ENCODE measurements around the gene NLRP5. TPM values are rescaled to one million over a fixed set of nuclear protein-coding genes. Genes with fewer than 3 reads are reported as not detected.
"Not testable (repeated sequence)": the region's sequence is repeated elsewhere in the genome, so short reads cannot be mapped to it uniquely, and the experiment has no call there.

NLRP5 gene
- not detected for total RNA-seq

DNA sequence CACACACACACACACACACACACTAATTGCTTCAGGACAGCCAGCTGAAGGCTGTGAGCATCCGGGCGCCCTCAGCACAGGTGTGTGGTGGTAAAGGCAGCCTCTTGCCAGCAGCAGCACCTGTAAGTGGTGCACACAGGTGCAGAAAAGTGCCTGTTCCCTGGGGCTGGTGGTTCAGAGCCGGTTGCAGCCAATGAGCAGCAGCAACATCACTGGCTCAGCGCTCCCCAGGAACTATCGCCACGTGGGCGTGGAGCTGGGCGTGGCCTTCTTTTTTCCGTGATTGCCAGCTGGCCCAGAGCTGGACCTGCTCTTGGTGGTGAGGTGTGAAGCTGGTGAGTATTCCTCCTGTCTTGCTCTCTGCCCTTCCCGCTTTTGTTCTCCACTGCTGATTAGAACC, at the start of gene NLRP5:
Gene NLRP5, plus strand, starts transcription at position 289 of the 400 bp plus-strand sequence.
- DNase-seq: no peak

GRCh38 chr19:55939206-55939605, 47.4 kb upstream of the NLRP5 start:
- no peak for DNase-seq

GRCh38 chr19:55940306-55940705, 46.3 kb upstream of the NLRP5 start:
- no peak for DNase-seq

- no peak for DNase-seq
Observed at GRCh38 chr19:55947532-55947931, 39.0 kb upstream of the NLRP5 start, which contains the start of gene NLRP8. TSS of gene NLRP8 (plus strand) at chr19:55947832.

GRCh38 chr19:55950566-55950965, 36.0 kb upstream of the NLRP5 start:
- not testable (repeated sequence) for DNase-seq

DNA sequence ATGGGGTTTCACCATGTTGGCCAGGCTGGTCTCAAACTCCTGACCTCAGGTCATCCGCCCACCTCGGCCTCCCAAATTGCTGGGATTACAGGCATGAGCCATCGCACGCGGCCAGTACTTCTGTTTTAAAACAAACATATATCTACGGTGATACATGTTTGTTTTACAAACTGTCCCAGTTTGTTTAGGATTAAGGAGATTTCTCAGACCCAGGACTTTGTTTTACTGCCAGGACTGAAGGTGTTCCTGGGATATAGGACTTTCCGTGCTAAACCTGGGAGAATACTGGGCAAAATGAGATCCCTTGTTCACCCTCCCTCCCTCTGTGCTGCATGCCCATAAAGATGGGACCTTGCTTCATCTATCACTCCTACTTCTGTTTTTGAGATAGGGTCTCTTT, 30.1 kb upstream of the NLRP5 start:
- no peak for DNase-seq

- DNase-seq: no peak
Observed at GRCh38 chr19:55958356-55958755, 28.2 kb upstream of the NLRP5 start.

DNA sequence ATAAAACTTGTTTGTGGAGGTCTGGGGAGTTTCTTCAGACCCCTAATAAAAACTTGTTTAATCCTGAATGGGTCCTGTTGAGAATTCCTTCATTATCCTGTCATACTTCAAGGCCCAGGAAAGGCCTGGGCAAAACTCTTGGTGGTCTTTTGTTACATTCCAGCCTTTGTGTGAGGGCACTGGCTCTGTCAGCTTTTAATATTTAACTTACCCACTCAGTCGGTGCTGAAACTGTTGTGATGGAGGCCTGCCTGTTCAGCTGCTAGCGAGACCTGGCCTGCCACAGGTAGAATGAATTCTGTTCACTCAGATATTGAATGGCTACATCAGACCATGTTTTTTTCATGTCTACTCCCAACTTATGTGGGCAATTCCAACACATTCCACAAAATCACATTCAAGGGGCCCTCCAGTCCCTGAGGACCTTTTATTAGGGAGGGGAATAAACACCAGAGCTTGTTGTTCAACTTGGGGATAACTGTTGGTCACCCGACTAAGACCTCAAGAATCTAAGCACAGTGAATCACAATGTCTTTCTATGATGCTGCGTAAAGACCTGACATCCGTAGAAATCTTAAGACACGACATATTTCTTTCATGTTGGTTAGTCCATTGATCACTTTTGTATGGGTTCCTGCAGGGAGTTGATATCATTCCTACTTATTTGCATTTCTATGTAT, 26.4 kb upstream of the NLRP5 start:
- no peak for DNase-seq

- no peak for DNase-seq
Observed at GRCh38 chr19:55962186-55962585, 24.4 kb upstream of the NLRP5 start.

GRCh38 chr19:55973982-55974381, 12.6 kb upstream of the NLRP5 start:
- no peak for DNase-seq

GRCh38 chr19:55980415-55980814, 6.2 kb upstream of the NLRP5 start:
- DNase-seq: no peak

- DNase-seq: no peak
Observed at GRCh38 chr19:55985254-55985653, 1.3 kb upstream of the NLRP5 start.

GRCh38 chr19:55990831-55991230, 4.3 kb downstream of the NLRP5 start:
- no peak for DNase-seq

DNA sequence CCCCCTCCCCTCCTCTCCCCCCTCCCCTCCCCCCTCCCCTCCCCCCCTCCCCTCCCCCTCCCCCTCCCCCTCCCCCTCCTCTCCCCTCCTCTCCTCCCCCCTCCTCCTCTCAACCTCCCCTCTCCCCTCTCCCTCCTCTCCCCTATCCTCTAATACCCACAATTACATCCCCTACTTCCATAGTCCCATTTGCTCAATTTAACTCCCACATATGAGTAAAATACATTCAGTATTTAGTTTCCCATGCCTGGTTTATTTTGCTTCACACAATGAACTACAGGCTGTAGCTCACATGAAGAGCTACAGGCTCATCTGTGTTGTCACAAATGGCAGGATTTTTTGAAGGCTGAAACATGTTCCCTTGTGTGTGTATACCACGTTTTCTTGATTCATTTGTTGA, 6.9 kb downstream of the NLRP5 start:
- no peak for DNase-seq

- no peak for DNase-seq
Observed at GRCh38 chr19:56014765-56015164, 28.2 kb downstream of the NLRP5 start.

GRCh38 chr19:56015756-56016155, 29.2 kb downstream of the NLRP5 start:
- DNase-seq: no peak

GRCh38 chr19:56019325-56019724, 32.8 kb downstream of the NLRP5 start:
- DNase-seq: not testable (repeated sequence)

DNA sequence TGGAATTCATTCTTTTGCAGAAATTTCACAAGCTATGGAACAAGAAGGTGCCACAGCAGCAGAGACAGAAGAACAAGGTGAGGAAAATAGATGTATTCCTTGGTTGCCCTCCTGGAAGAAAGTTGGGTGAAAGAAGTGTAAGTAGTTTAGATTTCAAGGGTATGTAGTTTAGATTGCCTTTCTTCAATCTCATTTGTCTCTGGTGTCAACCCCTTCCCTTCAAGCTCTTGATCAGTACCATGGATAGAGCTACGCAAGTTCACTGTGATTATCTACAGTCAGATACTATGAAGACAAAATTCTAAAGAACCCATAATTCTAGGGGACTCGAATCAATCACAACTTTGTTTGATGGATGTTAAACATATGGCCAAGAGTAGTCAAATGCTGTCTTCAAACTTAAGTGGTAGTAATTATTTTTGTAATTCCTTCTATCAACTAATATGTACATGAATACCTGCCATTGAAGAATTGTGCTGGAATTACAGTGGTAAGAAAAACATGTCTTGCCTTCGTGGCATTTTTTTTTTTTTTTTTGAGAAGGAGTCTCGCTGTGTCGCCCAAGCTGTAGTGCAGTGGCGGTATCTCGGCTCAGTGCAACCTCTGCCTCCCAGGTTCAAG, 33.9 kb downstream of the NLRP5 start:
- DNase-seq: not testable (repeated sequence)

- no peak for DNase-seq
Observed at GRCh38 chr19:56026769-56027168, 40.2 kb downstream of the NLRP5 start.

- DNase-seq: no peak
Observed at GRCh38 chr19:56053596-56053995, 67.0 kb downstream of the NLRP5 start.

GRCh38 chr19:56066152-56067023, 79.8 kb downstream of the NLRP5 start:
- no peak for DNase-seq

DNA sequence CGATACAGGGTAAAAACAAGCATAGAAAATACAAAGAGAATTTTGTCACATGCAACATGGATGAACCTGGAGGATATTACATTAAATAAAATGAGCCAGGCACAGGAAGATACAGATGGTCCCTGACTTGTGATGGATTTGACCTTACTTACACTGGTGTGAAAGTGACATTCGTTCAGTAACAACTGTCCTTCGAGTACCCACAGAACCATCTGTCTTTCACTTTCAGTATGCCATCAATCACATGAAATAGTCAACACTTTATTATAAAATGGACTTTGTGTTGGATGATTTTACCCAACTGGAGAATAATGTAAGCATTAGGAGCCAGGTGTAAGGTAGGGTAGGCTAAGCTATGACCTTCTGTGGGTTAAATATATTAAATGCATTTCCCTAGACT, 83.1 kb downstream of the NLRP5 start:
- DNase-seq: no peak

DNA sequence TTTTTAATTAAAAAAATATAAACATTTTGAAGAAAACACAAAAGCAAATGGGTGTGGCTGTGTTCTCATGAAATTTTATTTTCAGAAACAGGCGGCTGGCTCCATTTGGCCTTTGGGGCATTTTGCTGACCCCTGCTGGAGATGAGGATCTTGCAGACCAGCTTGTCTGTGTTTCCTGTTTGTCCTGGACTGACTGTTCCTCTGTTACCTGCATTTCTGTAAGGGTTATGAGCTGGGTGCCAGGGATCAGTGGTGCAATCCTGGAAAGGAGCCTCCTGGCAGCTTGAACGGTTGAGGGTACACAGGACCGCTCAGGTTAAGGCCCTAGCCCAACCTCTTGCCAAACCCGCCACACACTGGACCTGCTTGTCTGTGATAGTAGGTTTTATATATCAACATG, 84.6 kb downstream of the NLRP5 start:
- no peak for DNase-seq

All from skin of body (tissue), 2 donors.